COR-L47 (cell line): ENCODE data around the gene SYTL3.
"Not testable (repeated sequence)": the region's sequence is repeated elsewhere in the genome, so short reads cannot be mapped to it uniquely, and the experiment has no call there.

Experiments used
- DNase-seq: peaks from one replicate; lab custom pipeline; 2025; lab: John Stamatoyannopoulos, UW

SYTL3 gene

GRCh38 chr6:158662954-158663624 is 13.2 kb downstream of the SYTL3 start:
- peak; percentile 83 for DNase-seq

- DNase-seq = no peak
These were observed 13.8 kb downstream of the SYTL3 start for GRCh38 chr6:158663625-158664165.

DNA sequence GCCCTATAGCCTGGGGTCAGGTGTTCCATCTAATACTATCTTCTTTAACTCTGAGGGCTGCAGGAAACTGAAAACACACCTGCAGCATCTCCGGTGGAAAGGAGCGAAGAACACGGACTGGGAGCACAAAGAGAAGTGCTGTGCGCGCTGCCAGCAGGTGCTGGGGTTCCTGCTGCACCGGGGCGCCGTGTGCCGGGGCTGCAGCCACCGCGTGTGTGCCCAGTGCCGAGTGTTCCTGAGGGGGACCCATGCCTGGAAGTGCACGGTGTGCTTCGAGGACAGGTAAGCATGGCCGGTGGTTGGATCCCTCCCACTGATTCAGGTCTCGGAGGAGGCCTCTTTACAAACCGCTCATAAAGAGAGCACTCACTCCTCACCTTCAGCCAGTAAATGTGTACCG is 15.5 kb downstream of the SYTL3 start:
- no peak for DNase-seq

DNA sequence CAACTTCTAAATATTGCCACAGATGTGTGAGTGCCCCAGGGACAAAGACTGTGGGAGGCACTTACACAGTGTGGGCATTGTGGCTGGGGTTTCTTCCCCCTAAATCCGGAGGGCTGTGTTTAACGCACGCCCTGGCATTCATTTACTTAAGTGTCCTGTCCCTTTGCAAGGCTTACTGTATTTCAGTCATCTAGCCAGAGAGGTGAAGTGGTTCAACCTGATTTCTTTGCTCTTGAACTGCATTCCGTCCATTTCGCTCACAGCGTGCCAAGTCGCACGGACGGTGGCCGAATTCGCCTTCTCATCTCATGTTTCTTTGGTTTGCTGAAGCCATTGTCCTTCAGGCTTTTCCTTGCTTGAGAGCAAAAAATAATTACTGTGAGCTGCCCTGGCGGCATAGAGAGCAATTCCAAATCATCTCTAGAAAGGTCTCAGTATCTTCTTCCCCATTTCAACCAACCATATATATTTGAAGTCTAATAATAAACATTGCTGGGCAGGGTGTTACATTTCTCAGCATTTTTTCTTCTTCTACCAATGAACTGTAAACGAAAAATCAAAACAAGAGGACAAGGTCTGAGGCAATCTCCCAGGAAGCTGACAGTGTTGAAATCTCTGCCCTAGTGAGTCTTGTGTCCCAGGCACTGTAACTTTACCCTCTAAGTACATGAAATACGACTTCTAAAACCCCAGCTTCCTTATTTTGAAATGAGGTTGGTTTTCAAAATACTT is 16.9 kb downstream of the SYTL3 start:
- no peak for DNase-seq

- DNase-seq = no peak
These were observed 17.6 kb downstream of the SYTL3 start for GRCh38 chr6:158667360-158667981.

DNA sequence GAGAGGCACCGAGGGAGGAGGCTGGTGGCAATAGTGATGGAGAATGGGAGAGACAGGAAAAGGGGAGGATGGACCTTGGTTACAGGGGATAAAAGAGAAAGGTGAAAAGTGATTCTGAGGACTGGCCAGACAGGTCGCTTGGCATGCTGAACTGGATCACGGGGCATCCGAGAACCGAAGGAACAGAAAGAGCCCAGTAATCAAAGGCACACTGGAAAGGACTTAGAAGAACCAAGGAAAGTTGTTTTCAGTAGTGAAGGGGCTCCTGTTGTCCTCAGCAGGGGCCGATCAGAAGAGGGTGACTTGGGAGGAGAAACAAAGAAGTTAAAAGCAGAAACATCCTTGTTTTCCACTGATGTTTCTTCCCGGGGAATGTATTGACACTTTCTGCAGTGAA is 18.9 kb downstream of the SYTL3 start:
- DNase-seq = no peak

DNA sequence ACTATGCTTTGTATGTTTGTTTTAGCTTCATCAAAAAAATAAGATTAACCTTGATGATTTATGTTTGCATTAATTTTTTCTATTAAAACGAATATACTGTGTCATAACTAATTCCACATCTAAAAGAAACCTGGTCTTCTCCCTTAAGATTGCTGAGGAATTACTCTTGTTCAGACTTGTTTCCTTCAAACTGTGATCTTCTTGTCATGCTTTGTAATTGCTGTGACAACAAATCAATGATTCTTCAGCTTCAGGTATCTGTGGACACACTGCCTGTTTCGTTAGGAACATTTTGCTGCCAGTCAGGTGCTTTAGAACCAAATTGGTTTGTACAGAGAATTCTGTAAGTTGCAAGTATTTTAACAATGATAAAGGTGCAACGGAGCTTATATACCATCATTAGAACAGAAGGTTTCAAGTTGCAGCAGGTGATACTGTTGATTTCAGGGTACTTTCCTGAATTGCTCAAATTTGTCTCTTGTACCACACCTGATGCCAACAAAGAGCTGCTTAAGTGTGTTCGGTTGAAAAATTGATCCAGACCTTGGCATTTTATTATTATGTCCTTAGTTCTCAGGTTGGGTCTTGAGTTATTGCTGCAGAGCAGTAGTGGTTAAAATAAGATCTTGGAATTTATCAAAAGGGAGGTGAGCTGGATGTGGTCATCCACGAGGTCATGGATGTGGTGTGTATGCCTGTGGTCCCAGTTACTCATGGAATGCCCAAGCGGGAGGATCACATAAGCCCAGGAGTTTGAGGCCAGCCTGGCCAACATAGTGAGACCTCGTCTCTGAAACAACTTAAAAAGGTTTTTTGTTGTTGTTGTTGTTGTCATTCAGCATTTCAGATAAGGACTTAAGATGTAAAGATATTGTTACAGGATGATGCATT is 19.5 kb downstream of the SYTL3 start:
- DNase-seq = no peak

- DNase-seq = not testable (repeated sequence)
These were observed 22.3 kb downstream of the SYTL3 start for GRCh38 chr6:158672119-158672518.

DNA sequence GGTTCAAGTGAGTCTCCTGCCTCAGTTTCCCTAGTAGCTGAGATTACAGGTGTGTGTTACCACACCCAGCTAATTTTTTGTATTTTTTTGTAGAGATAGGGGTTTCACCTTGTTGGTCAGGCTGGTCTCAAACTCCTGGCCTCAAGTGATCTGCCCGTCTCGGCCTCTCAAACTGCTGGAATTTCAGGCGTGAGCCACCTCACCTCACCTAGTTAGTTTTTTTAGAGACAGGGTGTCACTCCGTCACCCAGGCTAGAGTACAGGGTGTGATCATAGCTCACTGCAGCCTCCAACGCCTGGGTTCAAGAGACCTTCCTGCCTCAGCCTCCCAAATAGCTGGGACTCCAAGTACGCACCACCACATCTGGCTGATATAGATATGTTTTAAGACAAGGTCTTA is 22.9 kb downstream of the SYTL3 start:
- DNase-seq = no peak

GRCh38 chr6:158674342-158675131 is 24.7 kb downstream of the SYTL3 start:
- DNase-seq = no peak

DNA sequence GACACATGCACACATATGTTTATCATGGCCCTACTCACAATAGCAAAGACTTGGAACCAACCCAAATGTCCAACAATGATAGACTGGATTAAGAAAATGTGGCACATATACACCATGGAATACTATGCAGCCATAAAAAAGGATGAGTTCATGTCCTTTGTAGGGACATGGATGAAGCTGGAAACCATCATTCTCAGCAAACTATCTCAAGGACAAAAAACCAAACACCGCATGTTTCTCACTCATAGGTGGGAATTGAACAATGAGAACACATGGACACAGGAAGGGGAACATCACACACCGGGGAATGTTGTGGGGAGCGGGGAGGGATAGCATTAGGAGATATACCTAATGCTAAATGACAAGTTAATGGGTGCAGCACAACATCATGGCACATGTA is 27.2 kb downstream of the SYTL3 start:
- not testable (repeated sequence) for DNase-seq

DNA sequence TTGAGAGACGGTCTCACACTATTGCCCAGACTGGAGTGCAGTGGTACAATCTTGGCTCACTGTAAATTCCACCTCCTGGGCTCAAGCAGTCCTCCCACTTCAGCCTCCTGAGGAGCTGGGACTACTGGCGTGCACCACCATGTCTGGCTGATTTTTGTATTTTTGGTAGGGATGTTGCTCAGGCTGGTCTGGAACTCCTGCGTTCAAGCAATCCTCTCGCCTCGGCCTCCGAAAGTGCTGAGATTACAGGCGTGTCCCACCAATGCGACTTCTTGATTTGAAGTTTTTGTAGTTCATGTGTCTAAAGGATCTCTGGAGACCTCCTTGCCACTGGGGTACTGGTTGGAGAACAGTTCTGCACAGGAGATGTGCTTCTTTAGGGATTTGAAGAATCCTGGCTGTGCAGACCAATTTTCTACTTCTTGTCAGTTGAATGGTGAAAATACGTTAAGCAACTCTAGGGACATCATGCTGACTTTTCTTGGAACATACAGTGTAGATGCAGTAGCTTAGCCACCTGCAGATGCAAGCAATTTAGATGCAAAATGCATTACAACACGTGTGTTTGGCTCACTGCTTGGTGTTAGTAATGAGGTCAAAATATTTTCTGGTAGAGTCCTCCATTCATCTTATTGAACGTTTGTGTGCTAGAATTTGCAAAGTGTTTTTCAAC is 28.2 kb downstream of the SYTL3 start:
- no peak for DNase-seq

DNA sequence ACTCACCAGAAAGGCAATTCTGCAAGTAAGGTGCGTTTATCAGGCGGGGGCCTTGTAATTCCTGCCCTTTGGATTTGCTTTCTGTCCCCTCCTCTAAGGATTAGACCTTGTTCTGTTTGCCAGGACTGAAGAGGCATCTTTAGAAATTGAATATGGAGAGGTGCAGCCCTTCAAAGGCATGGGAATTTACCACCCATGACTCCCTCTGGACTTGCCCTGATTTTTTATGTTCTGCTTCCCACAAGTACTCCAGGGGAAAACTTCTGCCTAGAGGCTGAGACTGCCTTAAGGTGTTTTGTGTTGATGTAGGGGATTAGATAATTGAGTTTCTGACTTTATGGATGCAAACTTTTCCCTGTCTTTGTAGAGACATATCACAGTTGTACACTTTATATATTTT is 30.2 kb downstream of the SYTL3 start:
- DNase-seq = no peak

DNA sequence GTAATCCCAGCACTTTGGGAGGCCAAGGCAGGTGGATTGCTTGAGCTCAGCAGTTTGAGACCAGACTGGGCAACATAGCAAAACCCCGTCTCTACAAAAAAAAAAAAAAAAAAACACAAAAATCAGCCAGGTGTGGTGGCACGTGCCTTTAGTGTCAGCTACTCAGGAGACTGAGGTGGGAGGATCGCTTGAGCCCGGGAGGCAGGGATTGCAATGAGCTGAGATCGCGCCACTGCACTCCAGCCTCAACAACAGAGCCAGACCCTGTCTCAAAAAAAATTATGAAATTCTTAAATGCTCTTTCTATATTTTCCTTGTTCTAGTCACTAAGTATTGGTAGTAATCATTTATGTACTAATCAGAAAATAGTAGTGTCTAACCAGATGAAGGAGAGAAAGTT is 30.6 kb downstream of the SYTL3 start:
- no peak for DNase-seq

GRCh38 chr6:158684311-158684710 is 34.5 kb downstream of the SYTL3 start:
- no peak for DNase-seq

DNA sequence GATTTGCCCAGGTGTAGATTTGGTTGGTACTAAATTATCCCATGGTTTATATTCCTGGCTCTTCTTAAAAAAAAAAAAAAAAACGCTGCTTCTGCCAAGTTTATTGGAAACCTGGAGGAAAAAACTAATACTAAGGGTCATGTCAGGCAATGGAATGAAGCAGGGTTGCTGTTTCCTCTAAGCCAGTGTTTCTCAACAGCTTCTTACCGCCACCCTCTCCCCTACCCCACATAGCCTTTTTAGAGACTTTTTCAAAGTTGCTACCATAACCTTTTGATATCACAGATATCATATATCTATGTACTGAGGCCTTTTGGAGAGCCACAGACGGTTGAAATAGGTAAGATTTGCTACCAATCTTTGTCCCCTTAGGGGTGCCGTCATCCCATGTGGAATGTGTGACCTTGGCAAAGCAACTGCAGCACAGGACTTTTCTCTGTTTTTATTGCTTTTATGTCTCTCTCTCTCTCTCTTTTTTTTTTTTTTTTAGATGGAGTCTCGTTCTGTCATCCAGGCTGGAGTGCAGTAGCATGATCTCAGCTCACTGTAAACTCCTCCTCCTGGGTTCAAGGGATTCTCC is 35.0 kb downstream of the SYTL3 start:
- DNase-seq = no peak

GRCh38 chr6:158686311-158686710 is 36.5 kb downstream of the SYTL3 start:
- DNase-seq = no peak

GRCh38 chr6:158686791-158687381 is 37.0 kb downstream of the SYTL3 start:
- no peak for DNase-seq

GRCh38 chr6:158687506-158687905 is 37.7 kb downstream of the SYTL3 start:
- DNase-seq = no peak

- no peak for DNase-seq
These were observed 39.0 kb downstream of the SYTL3 start for GRCh38 chr6:158688860-158689259.
